Measurements from ENCODE around the gene IFNL4.
"Not testable (repeated sequence)": the region's sequence is repeated elsewhere in the genome, so short reads cannot be mapped to it uniquely, and the experiment has no call there.

Gene IFNL4

GRCh38 chr19:39261704-39262103 lies 13.0 kb upstream of the IFNL4 start:
- FAIRE-seq: no peak
- DNase-seq (ENCODE audit: insufficient read length, low spot score): no peak

GRCh38 chr19:39257227-39257626 lies 8.6 kb upstream of the IFNL4 start:
- DNase-seq (ENCODE audit: insufficient read length, low spot score) (no peak), FAIRE-seq (no peak)

- DNase-seq (ENCODE audit: insufficient read length, low spot score): no peak
- no peak for FAIRE-seq
Observed at GRCh38 chr19:39254531-39255345, 6.1 kb upstream of the IFNL4 start.

GRCh38 chr19:39253374-39254149 lies 4.9 kb upstream of the IFNL4 start:
- FAIRE-seq (no peak), DNase-seq (ENCODE audit: insufficient read length, low spot score) (no peak)

GRCh38 chr19:39252458-39252857 lies 3.8 kb upstream of the IFNL4 start:
- DNase-seq (ENCODE audit: insufficient read length, low spot score) (no peak), FAIRE-seq (no peak)

- DNase-seq (ENCODE audit: insufficient read length, low spot score): no peak
- no peak for FAIRE-seq
Observed at GRCh38 chr19:39251846-39252245, 3.2 kb upstream of the IFNL4 start.

- FAIRE-seq (no peak), DNase-seq (ENCODE audit: insufficient read length, low spot score) (no peak)
Observed at GRCh38 chr19:39251081-39251480, 2.4 kb upstream of the IFNL4 start.

- no peak for FAIRE-seq
- DNase-seq (ENCODE audit: insufficient read length, low spot score): no peak
Observed at GRCh38 chr19:39247701-39248664, 673 bp downstream of the IFNL4 start.

- DNase-seq (ENCODE audit: insufficient read length, low spot score) (no peak), FAIRE-seq (no peak)
Observed at GRCh38 chr19:39246951-39247669, 1.5 kb downstream of the IFNL4 start.

GRCh38 chr19:39245166-39245565 lies 3.5 kb downstream of the IFNL4 start:
- FAIRE-seq; DNase-seq (ENCODE audit: insufficient read length, low spot score): not testable (repeated sequence)

GRCh38 chr19:39244410-39245100 lies 4.1 kb downstream of the IFNL4 start, which contains the start of gene IFNL3:
Gene IFNL3, minus strand, starts transcription at chr19:39245006. Its CDS starts 39 bp downstream, at chr19:39244967.
- FAIRE-seq; DNase-seq (ENCODE audit: insufficient read length, low spot score): not testable (repeated sequence)

GRCh38 chr19:39243741-39244140 lies 4.9 kb downstream of the IFNL4 start:
- not testable (repeated sequence) for DNase-seq (ENCODE audit: insufficient read length, low spot score); FAIRE-seq

GRCh38 chr19:39240421-39240820 lies 8.2 kb downstream of the IFNL4 start:
- DNase-seq (ENCODE audit: insufficient read length, low spot score): no peak
- FAIRE-seq: no peak

GRCh38 chr19:39238944-39239343 lies 9.7 kb downstream of the IFNL4 start:
- no peak for DNase-seq (ENCODE audit: insufficient read length, low spot score)
- FAIRE-seq: no peak

- DNase-seq (ENCODE audit: insufficient read length, low spot score): no peak
- no peak for FAIRE-seq
Observed at GRCh38 chr19:39238209-39238608, 10.4 kb downstream of the IFNL4 start.

GRCh38 chr19:39237200-39238184 lies 11.2 kb downstream of the IFNL4 start:
- DNase-seq (ENCODE audit: insufficient read length, low spot score) (peak; percentile 52), FAIRE-seq (peak; percentile 91)

- DNase-seq (ENCODE audit: insufficient read length, low spot score) (no peak), FAIRE-seq (no peak)
Observed at GRCh38 chr19:39236527-39236926, 12.1 kb downstream of the IFNL4 start.

- DNase-seq (ENCODE audit: insufficient read length, low spot score) (no peak), FAIRE-seq (no peak)
Observed at GRCh38 chr19:39232708-39233107, 15.9 kb downstream of the IFNL4 start.
